HL-60 (cell line): ENCODE data around the gene DDX50.
A peak's percentile ranks its signal among the peaks of the same experiment; 100 is the strongest.

Experiments used
- DNase-seq, 2 experiments: peaks; one replicate each; pipeline ENCODE4 v3.0.0-alpha.2; 2010 to 2020; ENCODE audit warnings: low read depth in 1 of 2, low spot score in 1 of 2
- H3K27ac ChIP-seq: fragments of 250-450 bp; sonication (Bioruptor Pico); replicated peaks from 2 replicates; pipeline ENCODE4 v1.5.1; 2020; ENCODE audit warnings: mild to moderate bottlenecking, moderate library complexity
- H3K27me3 ChIP-seq: fragments of 250-450 bp; sonication (Bioruptor Pico); 2 replicates; pipeline ENCODE4 v1.5.1; 2021; ENCODE audit warnings: mild to moderate bottlenecking, moderate library complexity; ENCODE audit not compliant: insufficient read depth, poor library complexity, severe bottlenecking
- H3K4me3 ChIP-seq: replicated peaks from 2 replicates; pipeline ENCODE4 v1.5.1; 2011; ENCODE audit warnings: mild to moderate bottlenecking, control low read depth, low read length; ENCODE audit not compliant: insufficient read depth
- CTCF ChIP-seq: IDR thresholded peaks from one replicate; pipeline ENCODE4 v1.5.1; 2011; ENCODE audit warnings: low read length, control low read depth, inconsistent platforms; ENCODE audit not compliant: insufficient read depth
- GABPA ChIP-seq: IDR thresholded peaks from 2 replicates; pipeline ENCODE4 v1.6.1; 2012; ENCODE audit warnings: low read depth
- POLR2AphosphoS5 ChIP-seq: IDR thresholded peaks from 2 replicates; pipeline ENCODE4 v1.6.1; 2012; ENCODE audit warnings: low read depth
- REST ChIP-seq: IDR thresholded peaks from 2 replicates; pipeline ENCODE4 v1.6.1; 2012; ENCODE audit warnings: low read depth; ENCODE audit not compliant: insufficient replicate concordance
- SPI1 ChIP-seq: IDR thresholded peaks from 2 replicates; pipeline ENCODE4 v1.6.1; 2012; ENCODE audit warnings: low read depth, mild to moderate bottlenecking, borderline replicate concordance
- long read RNA-seq: library from polyadenylated mRNA; unstranded; transcript quantifications from one replicate; pipeline ENCODE4 v2.0.0, GENCODE V29; 2020

Gene DDX50
- long read RNA-seq, transcript DDX50-201 (15 exons, 2,538 nt) = major isoform, 206 of 274 reads
- long read RNA-seq, partial matches to known transcripts = 17 of 274 reads
- long read RNA-seq, other reads (novel, unspliced or antisense) = 51 of 274 reads

- Histone ChIP-seq H3K4me3 (peak within 1 kb of the TSS; percentile 78), H3K27ac (peak within 1 kb of the TSS; percentile 98), H3K27me3 (no peaks in the 10 kb centered on the region)
- peak; percentile 98 to 99 for DNase-seq
- TF ChIP-seq REST = no peak
- TF ChIP-seq POLR2AphosphoS5 = peak; percentile 89
- peak; percentile 79 for TF ChIP-seq GABPA
- TF ChIP-seq CTCF = no peak
- no peak for TF ChIP-seq SPI1
Measured at GRCh38 chr10:68901105-68901927, at the start of gene DDX50. Gene DDX50 (plus strand): TSS chr10:68901315. CDS start chr10:68901385, 70 bp downstream.

- Histone ChIP-seq H3K27me3 (no peaks in the 10 kb centered on the region), H3K4me3 (no peak overlapping the region), H3K27ac (no peak overlapping the region)
- no peak for DNase-seq
- TF ChIP-seq GABPA (no peak), POLR2AphosphoS5 (no peak), SPI1 (no peak)
Measured at GRCh38 chr10:68856352-68856751, 44.8 kb upstream of the DDX50 start.

GRCh38 chr10:68857005-68857404 lies 44.1 kb upstream of the DDX50 start:
- TF ChIP-seq CTCF = no peak
- no peak for TF ChIP-seq SPI1
- no peak for TF ChIP-seq GABPA
- TF ChIP-seq REST = no peak
- TF ChIP-seq POLR2AphosphoS5 = no peak
- Histone ChIP-seq H3K27me3 (no peaks in the 10 kb centered on the region), H3K27ac (no peak overlapping the region), H3K4me3 (no peak overlapping the region)
- DNase-seq = no peak

GRCh38 chr10:68861253-68861652 lies 39.9 kb upstream of the DDX50 start:
- peak in 1 of 2 experiments; percentile 3 for DNase-seq
- no peaks in the 10 kb centered on the region for H3K27me3 ChIP-seq
- no peak overlapping the region for H3K27ac ChIP-seq
- H3K4me3 ChIP-seq = no peak overlapping the region
- no peak for TF ChIP-seq REST
- TF ChIP-seq CTCF = no peak
- no peak for TF ChIP-seq SPI1
- TF ChIP-seq POLR2AphosphoS5 = no peak
- no peak for TF ChIP-seq GABPA
